GM13977 (cell line): ENCODE data around the gene C5orf63.

Experiments
- DNase-seq: peaks from one replicate; pipeline ENCODE4 v3.0.0; 2012; ENCODE audit warnings: low spot score
- CTCF ChIP-seq: IDR thresholded peaks from 2 replicates; pipeline ENCODE4 v1.5.1; 2012; ENCODE audit warnings: mild to moderate bottlenecking, control low read depth; ENCODE audit not compliant: insufficient read depth; ENCODE audit errors: extremely low read depth, missing control alignments
- in situ Hi-C: fragments of 300-500 bp; cut with MboI; formaldehyde crosslinking; loops from one replicate; pipeline ENCODE4 v1.12.0; 2022; ENCODE audit warnings: low sequenced_read_pairs, low pct_unique_long_range_greater_than_20kb, mixed read lengths, inconsistent platforms; ENCODE audit not compliant: unreplicated experiment

The C5orf63 gene

GRCh38 chr5:127098241-127098640 lies 24.9 kb upstream of the C5orf63 start:
- no peak for TF ChIP-seq CTCF
- no peak for DNase-seq
- in situ Hi-C loops = no loop called here

- DNase-seq = no peak
- in situ Hi-C loops = no loop called here
- no peak for TF ChIP-seq CTCF
Observed at GRCh38 chr5:127097278-127097677, 24.0 kb upstream of the C5orf63 start.

- in situ Hi-C loops = no loop called here
- TF ChIP-seq CTCF = no peak
- no peak for DNase-seq
Observed at GRCh38 chr5:127096328-127096993, 23.2 kb upstream of the C5orf63 start.

GRCh38 chr5:127094161-127094814 lies 21.0 kb upstream of the C5orf63 start:
- DNase-seq = no peak
- in situ Hi-C loops = no loop called here
- no peak for TF ChIP-seq CTCF

GRCh38 chr5:127092690-127093089 lies 19.4 kb upstream of the C5orf63 start:
- DNase-seq = no peak
- TF ChIP-seq CTCF = no peak
- in situ Hi-C loops = no loop called here

GRCh38 chr5:127089191-127089590 lies 15.9 kb upstream of the C5orf63 start:
- TF ChIP-seq CTCF = no peak
- in situ Hi-C loops = no loop called here
- DNase-seq = no peak

GRCh38 chr5:127088251-127088650 lies 14.9 kb upstream of the C5orf63 start:
- in situ Hi-C loops = no loop called here
- DNase-seq = no peak
- TF ChIP-seq CTCF = no peak
